Endothelial cell of umbilical vein (primary cell): ENCODE measurements around the gene ARPC1A. TPM values are rescaled to one million over a fixed set of nuclear protein-coding genes. Genes with fewer than 3 reads are reported as not detected.

Experiments used
- BruUV-seq: library from RNA; stranded (reverse); fragments of 400-500 nt; replicated peaks from 2 replicates; lab custom pipeline; 2021; lab: Mats Ljungman, UMichigan
- CTCF ChIA-PET: fragments of 300-600, 350-600 bp; sonication (Branson Sonifier 250); formaldehyde crosslinking; loops from one replicate; lab custom pipeline; 2021; ENCODE audit warnings: antibody characterized with exemption, inconsistent platforms; lab: Charles Lee
- POLR2A ChIA-PET: fragments of 300-600, 350-600 bp; sonication (Branson Sonifier 250); formaldehyde crosslinking; loops from one replicate; lab custom pipeline; 2021; ENCODE audit warnings: antibody characterized with exemption, inconsistent platforms; lab: Charles Lee
- DNase-seq: peaks from one replicate; pipeline ENCODE4 v3.0.0-alpha.2; 2011; ENCODE audit warnings: low read depth, low spot score
- FAIRE-seq: peaks from 2 replicates; lab custom pipeline; 2011; peaks lifted over from hg19 to GRCh38; lab: Jason Lieb, UNC
- H2AFZ ChIP-seq: 2 replicates; pipeline ENCODE4 v1.6.0; 2012; ENCODE audit warnings: low read depth, low read length, control low read depth, inconsistent platforms
- H3K27ac ChIP-seq: 2 replicates; pipeline ENCODE4 v1.5.1; 2011; ENCODE audit warnings: low read depth, mild to moderate bottlenecking, control low read depth, low read length, moderate library complexity; ENCODE audit not compliant: insufficient read depth
- H3K27me3 ChIP-seq, 2 experiments: 2 replicates each; pipeline versions ENCODE4 v1.6.0 to v1.6.1; 2011; ENCODE audit warnings: low read length in 2 of 2, mixed read lengths in 1 of 2; ENCODE audit not compliant: control insufficient read depth in 2 of 2, insufficient read depth in 2 of 2
- H3K36me3 ChIP-seq, 2 experiments: 2 replicates in 1 of 2; 3 replicates in 1 of 2; pipeline ENCODE4 v1.5.1; 2011; ENCODE audit warnings: low read length in 2 of 2, mild to moderate bottlenecking in 1 of 2, moderate library complexity in 1 of 2; ENCODE audit not compliant: control insufficient read depth in 2 of 2, insufficient read depth in 2 of 2; ENCODE audit errors: extremely low read depth in 1 of 2
- H3K4me1 ChIP-seq: 3 replicates; pipeline ENCODE4 v1.5.1; 2011; ENCODE audit warnings: mild to moderate bottlenecking, low read length; ENCODE audit not compliant: control insufficient read depth, insufficient read depth; ENCODE audit errors: extremely low read depth
- H3K4me2 ChIP-seq: 2 replicates; pipeline ENCODE4 v1.6.1; 2011; ENCODE audit warnings: low read length, control low read depth, mixed read lengths; ENCODE audit not compliant: insufficient read depth
- H3K4me3 ChIP-seq, 3 experiments: fragments of 200-600 bp in 1 of 3; sonication (generic), shearing (Covaris generic) in 1 of 3; replicated peaks in 1 of 3; 2 replicates each; pipeline ENCODE4 v1.5.1; 2011 to 2016; ENCODE audit warnings: control low read depth in 3 of 3, low read length in 3 of 3, mild to moderate bottlenecking in 2 of 3, inconsistent platforms in 1 of 3, low read depth in 1 of 3, moderate library complexity in 1 of 3; ENCODE audit not compliant: insufficient read depth in 1 of 3
- H3K79me2 ChIP-seq: 2 replicates; pipeline ENCODE4 v1.6.0; 2012; ENCODE audit warnings: low read length, inconsistent platforms; ENCODE audit not compliant: control insufficient read depth, insufficient read depth
- H3K9ac ChIP-seq: replicated peaks from 2 replicates; pipeline ENCODE3; 2011; ENCODE audit warnings: low read length, control low read depth; ENCODE audit not compliant: insufficient read depth; ENCODE audit errors: extremely low read depth
- H3K9me1 ChIP-seq: replicated peaks from 3 replicates; pipeline ENCODE4 v1.6.0; 2011; ENCODE audit warnings: mild to moderate bottlenecking, low read length; ENCODE audit not compliant: control insufficient read depth, insufficient read depth; ENCODE audit errors: extremely low read depth
- H3K9me3 ChIP-seq: replicated peaks from 2 replicates; pipeline ENCODE4 v1.5.1; 2012; ENCODE audit warnings: low read length, inconsistent platforms; ENCODE audit not compliant: control insufficient read depth, insufficient read depth
- H4K20me1 ChIP-seq: replicated peaks from 2 replicates; pipeline ENCODE3; 2011; ENCODE audit warnings: mild to moderate bottlenecking, low read length; ENCODE audit not compliant: control insufficient read depth, insufficient read depth; ENCODE audit errors: extremely low read depth
- CTCF ChIP-seq, 2 donors: IDR thresholded peaks; 1 replicate in 1 of 2; 2 replicates in 1 of 2; pipeline ENCODE4 v1.5.1; 2011; ENCODE audit warnings: low read length in 2 of 2, mild to moderate bottlenecking in 2 of 2, moderate library complexity in 2 of 2, control low read depth in 1 of 2, inconsistent platforms in 1 of 2, low read depth in 1 of 2; ENCODE audit not compliant: insufficient read depth in 1 of 2; ENCODE audit errors: extremely low read depth in 1 of 2
- EZH2 ChIP-seq: IDR thresholded peaks from 2 replicates; pipeline ENCODE4 v1.6.1; 2012; ENCODE audit warnings: borderline replicate concordance, low read depth, mild to moderate bottlenecking, moderate library complexity, low read length, inconsistent platforms; ENCODE audit not compliant: severe bottlenecking
- FOS ChIP-seq: IDR thresholded peaks from 2 replicates; pipeline ENCODE4 v1.6.1; 2011; ENCODE audit warnings: mild to moderate bottlenecking, low read length, moderate library complexity, borderline replicate concordance; ENCODE audit not compliant: insufficient read depth
- GATA2 ChIP-seq: IDR thresholded peaks from 2 replicates; pipeline ENCODE4 v1.7.0; 2011; ENCODE audit warnings: low read depth, mild to moderate bottlenecking, moderate library complexity, mixed read lengths, low read length; ENCODE audit not compliant: insufficient read length, insufficient read depth
- JUN ChIP-seq: IDR thresholded peaks from 2 replicates; pipeline ENCODE4 v1.6.1; 2011; ENCODE audit warnings: borderline replicate concordance, low read depth; ENCODE audit not compliant: insufficient read length, insufficient read depth
- MAX ChIP-seq: IDR thresholded peaks from 2 replicates; pipeline ENCODE4 v1.6.1; 2011; ENCODE audit not compliant: insufficient read depth, insufficient read length
- MYC ChIP-seq: IDR thresholded peaks from one replicate; pipeline ENCODE4 v1.6.1; 2011; ENCODE audit warnings: mild to moderate bottlenecking, low read depth, low read length
- POLR2A ChIP-seq: IDR thresholded peaks from 2 replicates; pipeline ENCODE4 v1.6.1; 2012; ENCODE audit warnings: low read depth, mild to moderate bottlenecking, control low read depth, low read length
- POLR2AphosphoS5 ChIP-seq: IDR thresholded peaks from 2 replicates; pipeline ENCODE4 v1.6.1; 2012; ENCODE audit warnings: low read depth, mild to moderate bottlenecking, control low read depth, low read length, moderate library complexity; ENCODE audit not compliant: insufficient read depth
- dilution Hi-C: fragments of 300-500 bp; cut with MboI; formaldehyde crosslinking; loops from one replicate; pipeline ENCODE4 v1.15.0; 2019; ENCODE audit warnings: low sequenced_read_pairs; ENCODE audit not compliant: extremely low pct_ligation_motif_present
- intact Hi-C: fragments of 100-400 bp; cut with micrococcal nuclease; formaldehyde crosslinking; loops from one replicate; pipeline ENCODE4 v1.10.0; 2022
- polyA plus RNA-seq, 4 experiments: library from polyadenylated mRNA; depleted of rRNA in 3 of 4; stranded (reverse) in 3 of 4; unstranded in 1 of 4; fragments of >200 nt; gene quantifications; 2 replicates each; pipeline versions ENCODE4 v1.2.1 to v1.2.3, GENCODE V29; 2011 to 2012; ENCODE audit warnings: missing spikeins in 1 of 4
- total RNA-seq: library from RNA; stranded (reverse); gene quantifications from 2 replicates; pipeline ENCODE4 v1.2.3, GENCODE V29; 2021

The ARPC1A gene
- total and polyA plus RNA-seq, 2 donors (not counting 3 experiments of a cell fraction or from before 2014, with no cell fraction given): 200 to 243 TPM

GRCh38 chr7:99369767-99370391, 44.2 kb downstream of the ARPC1A start:
- POLR2A ChIA-PET: no interaction called here
- intact Hi-C loops (no loop called here), dilution Hi-C loops (no loop called here)
- BruUV-seq: no TSS peak
- Histone ChIP-seq H4K20me1 (no peaks in the 10 kb centered on the region), H3K36me3 (peaks cover 6 to 8% of the 10 kb centered on the region in 2 experiments), H3K9me1 (no peaks in the 10 kb centered on the region), H3K9ac (no peak overlapping the region), H3K4me1 (no peaks in the 10 kb centered on the region), H3K27ac (no peak overlapping the region), H3K9me3 (no peaks in the 10 kb centered on the region), H3K27me3 (no peaks in the 10 kb centered on the region), H3K79me2 (no peaks in the 10 kb centered on the region), H2AFZ (no peak overlapping the region), H3K4me3 (no peak overlapping the region), H3K4me2 (no peak overlapping the region)
- DNase-seq (no peak), FAIRE-seq (no peak)
- CTCF ChIA-PET: interaction anchor here (0.9 to 1.9 kb wide), 2 partner anchors 39 to 211 kb away, joined by 5 to 7 read pairs; partner anchors contain the start of genes BUD31 and PDAP1
- TF ChIP-seq FOS (no peak), EZH2 (no peak), POLR2AphosphoS5 (no peak), CTCF (IDR thresholded peaks at IDR 0.05; ENCODE audit: extremely low read depth in 1 of 2, insufficient read depth in 1 of 2, low read depth in 1 of 2, low read length in 2 of 2) (no peak), JUN (no peak), MAX (no peak), MYC (no peak), POLR2A (no peak), GATA2 (no peak)
